Right lobe of liver (tissue), 4 donors: ENCODE data around the gene XRN1.

ENCODE experiments used
- CTCF ChIP-seq, 4 donors: fragments of 200-600 bp in 3 of 4; fragments of 450-650 bp in 1 of 4; IDR thresholded peaks; one replicate each; pipeline versions ENCODE4 v1.5.1 to v1.8.0; 2016 to 2022; ENCODE audit warnings: antibody characterized with exemption in 4 of 4, mild to moderate bottlenecking in 2 of 4
- POLR2A ChIP-seq: fragments of 450-650 bp; IDR thresholded peaks from one replicate; pipeline ENCODE4 v1.6.1; 2017; ENCODE audit warnings: antibody characterized with exemption, mild to moderate bottlenecking
- donor health status: DM: no; HTN: no; CAD: no.
- donor health status: DM: no; HTN: no; CAD: no.
- donor health status: DM: no; HTN: yes; CAD: no.

GRCh38 chr3:142424754-142425153 is 23.1 kb downstream of the XRN1 start:
- TF ChIP-seq CTCF (IDR thresholded peaks at IDR 0.05) = no peak
- TF ChIP-seq POLR2A = no peak
